AG20443 (cell line): ENCODE data around the gene PAPSS2.
"Not testable (repeated sequence)": the region's sequence is repeated elsewhere in the genome, so short reads cannot be mapped to it uniquely, and the experiment has no call there.

Experiments used
- DNase-seq: peaks from one replicate; pipeline ENCODE4 v3.0.0; 2012; ENCODE audit warnings: low spot score, mixed read lengths

Gene PAPSS2

GRCh38 chr10:87642988-87643387 is 16.7 kb upstream of the PAPSS2 start:
- DNase-seq, result no peak

- DNase-seq, result no peak
These were observed 15.8 kb upstream of the PAPSS2 start for GRCh38 chr10:87643920-87644319.

GRCh38 chr10:87644500-87644899 is 15.2 kb upstream of the PAPSS2 start:
- DNase-seq, result not testable (repeated sequence)

- no peak for DNase-seq
These were observed 13.3 kb upstream of the PAPSS2 start for GRCh38 chr10:87646192-87646909.

GRCh38 chr10:87646935-87647334 is 12.7 kb upstream of the PAPSS2 start:
- DNase-seq, result no peak

- no peak for DNase-seq
These were observed 8.7 kb upstream of the PAPSS2 start for GRCh38 chr10:87650838-87651589.

GRCh38 chr10:87651801-87652200 is 7.9 kb upstream of the PAPSS2 start:
- no peak for DNase-seq

GRCh38 chr10:87652261-87652660 is 7.4 kb upstream of the PAPSS2 start:
- no peak for DNase-seq

- no peak for DNase-seq
These were observed 5.5 kb upstream of the PAPSS2 start for GRCh38 chr10:87654212-87654611.

GRCh38 chr10:87656431-87657072 is 3.1 kb upstream of the PAPSS2 start:
- DNase-seq, result peak; percentile 56

- peak; percentile 28 for DNase-seq
These were observed 2.3 kb upstream of the PAPSS2 start for GRCh38 chr10:87657371-87657770.

GRCh38 chr10:87658321-87658795 is 1.3 kb upstream of the PAPSS2 start:
- DNase-seq, result no peak

- no peak for DNase-seq
These were observed 671 bp upstream of the PAPSS2 start for GRCh38 chr10:87658858-87659555.

- DNase-seq, result peak; percentile 65
These were observed 931 bp downstream of the PAPSS2 start for GRCh38 chr10:87660484-87661133.

GRCh38 chr10:87661861-87662785 is 2.4 kb downstream of the PAPSS2 start:
- DNase-seq, result peak; percentile 10

GRCh38 chr10:87664276-87664701 is 4.6 kb downstream of the PAPSS2 start:
- DNase-seq, result no peak

GRCh38 chr10:87667493-87667892 is 7.8 kb downstream of the PAPSS2 start:
- no peak for DNase-seq

GRCh38 chr10:87668324-87669074 is 8.8 kb downstream of the PAPSS2 start:
- DNase-seq, result no peak

GRCh38 chr10:87669752-87670151 is 10.1 kb downstream of the PAPSS2 start:
- DNase-seq, result no peak

GRCh38 chr10:87670586-87670985 is 10.9 kb downstream of the PAPSS2 start:
- DNase-seq, result no peak
